Astrocyte (in vitro differentiated cells and primary cell): ENCODE results near the gene TRIM15.

Source experiments
- EZH2 ChIP-seq: IDR thresholded peaks from 2 replicates; pipeline ENCODE4 v1.6.1; 2012; ENCODE audit warnings: mild to moderate bottlenecking, low read length, inconsistent platforms; ENCODE audit not compliant: insufficient read depth
- TF ChIP-seq, protein P1 (sequence below): IDR thresholded peaks from 2 replicates; pipeline ENCODE4 v1.5.1; 2011; ENCODE audit warnings: low read depth, mild to moderate bottlenecking, inconsistent platforms, low read length, moderate library complexity; ENCODE audit not compliant: insufficient read depth

DNA sequence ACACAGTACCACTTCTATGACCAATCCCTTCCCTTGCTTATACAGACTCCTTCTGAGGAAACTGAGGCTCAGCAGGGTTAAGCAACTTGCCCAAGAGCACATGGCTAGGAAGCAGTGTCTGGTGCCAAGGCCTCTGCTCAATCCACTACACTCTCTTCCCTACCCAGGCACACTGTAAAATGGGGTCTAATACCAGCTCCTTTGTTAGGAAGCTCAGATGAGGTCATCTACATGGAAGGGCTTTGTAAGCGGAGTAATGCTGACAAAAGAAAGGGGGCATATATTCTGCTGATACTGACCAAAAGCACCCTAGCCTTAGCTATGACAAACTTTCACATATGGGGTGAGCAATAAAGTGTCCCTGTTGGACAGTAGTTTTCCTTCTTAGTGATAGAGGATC is 40.8 kb downstream of the TRIM15 start:
- TF ChIP-seq, protein P1, sequence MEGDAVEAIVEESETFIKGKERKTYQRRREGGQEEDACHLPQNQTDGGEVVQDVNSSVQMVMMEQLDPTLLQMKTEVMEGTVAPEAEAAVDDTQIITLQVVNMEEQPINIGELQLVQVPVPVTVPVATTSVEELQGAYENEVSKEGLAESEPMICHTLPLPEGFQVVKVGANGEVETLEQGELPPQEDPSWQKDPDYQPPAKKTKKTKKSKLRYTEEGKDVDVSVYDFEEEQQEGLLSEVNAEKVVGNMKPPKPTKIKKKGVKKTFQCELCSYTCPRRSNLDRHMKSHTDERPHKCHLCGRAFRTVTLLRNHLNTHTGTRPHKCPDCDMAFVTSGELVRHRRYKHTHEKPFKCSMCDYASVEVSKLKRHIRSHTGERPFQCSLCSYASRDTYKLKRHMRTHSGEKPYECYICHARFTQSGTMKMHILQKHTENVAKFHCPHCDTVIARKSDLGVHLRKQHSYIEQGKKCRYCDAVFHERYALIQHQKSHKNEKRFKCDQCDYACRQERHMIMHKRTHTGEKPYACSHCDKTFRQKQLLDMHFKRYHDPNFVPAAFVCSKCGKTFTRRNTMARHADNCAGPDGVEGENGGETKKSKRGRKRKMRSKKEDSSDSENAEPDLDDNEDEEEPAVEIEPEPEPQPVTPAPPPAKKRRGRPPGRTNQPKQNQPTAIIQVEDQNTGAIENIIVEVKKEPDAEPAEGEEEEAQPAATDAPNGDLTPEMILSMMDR = no peak
- no peak for TF ChIP-seq EZH2
